CD4-positive, alpha-beta memory T cell (primary cell): ENCODE measurements around the gene GRIN1. TPM values are rescaled to one million over a fixed set of nuclear protein-coding genes. Genes with fewer than 3 reads are reported as not detected.
"Not testable (repeated sequence)": the region's sequence is repeated elsewhere in the genome, so short reads cannot be mapped to it uniquely, and the experiment has no call there.

Experiments used
- CTCF ChIA-PET: fragments of 350-600 bp; sonication (Branson Sonifier 250); formaldehyde crosslinking; loops from one replicate; lab custom pipeline; 2021; ENCODE audit warnings: inconsistent platforms; ENCODE audit not compliant: partially characterized antibody; lab: Charles Lee
- POLR2A ChIA-PET: fragments of 350-600 bp; sonication (Branson Sonifier 250); formaldehyde crosslinking; loops from one replicate; lab custom pipeline; 2021; ENCODE audit not compliant: partially characterized antibody; lab: Charles Lee
- DNase-seq, 5 donors: peaks; one replicate each; pipeline versions ENCODE4 v3.0.0 to v3.0.0-alpha.2; 2020 to 2022; ENCODE audit warnings: mixed read lengths in 1 of 5
- H3K27ac ChIP-seq: one replicate; pipeline ENCODE4 v1.7.0; 2013; ENCODE audit warnings: low read depth, low read length
- H3K27me3 ChIP-seq: 2 replicates; pipeline ENCODE4 v1.7.0; 2013; ENCODE audit warnings: mild to moderate bottlenecking, low read length, moderate library complexity; ENCODE audit not compliant: insufficient read depth
- H3K36me3 ChIP-seq: 2 replicates; pipeline ENCODE4 v1.7.0; 2013; ENCODE audit warnings: mild to moderate bottlenecking, low read length, moderate library complexity; ENCODE audit not compliant: insufficient read depth
- H3K4me1 ChIP-seq: 2 replicates; pipeline ENCODE4 v1.7.0; 2013; ENCODE audit warnings: mild to moderate bottlenecking, low read length, moderate library complexity; ENCODE audit not compliant: insufficient read depth
- H3K4me3 ChIP-seq, 2 donors: one replicate each; pipeline ENCODE4 v1.7.0; 2013; ENCODE audit warnings: low read length in 2 of 2, mild to moderate bottlenecking in 1 of 2
- H3K9me3 ChIP-seq, 2 donors: one replicate each; pipeline ENCODE4 v1.7.0; 2013; ENCODE audit warnings: low read length in 2 of 2, control low read depth in 1 of 2; ENCODE audit not compliant: control insufficient read depth in 1 of 2
- H3K27ac Mint-ChIP-seq, 7 donors: one replicate each; pipeline ENCODE4 v1.8.0; 2020 to 2021; ENCODE audit warnings: mixed read lengths in 7 of 7, mild to moderate bottlenecking in 6 of 7, inconsistent platforms in 3 of 7, moderate library complexity in 3 of 7
- H3K27me3 Mint-ChIP-seq, 2 donors: one replicate each; pipeline ENCODE4 v1.8.0; 2020 to 2021; ENCODE audit warnings: mixed read lengths in 2 of 2
- H3K36me3 Mint-ChIP-seq, 2 donors: one replicate each; pipeline ENCODE4 v1.8.0; 2020 to 2021; ENCODE audit warnings: mixed read lengths in 2 of 2, inconsistent platforms in 1 of 2, mild to moderate bottlenecking in 1 of 2
- H3K4me1 Mint-ChIP-seq, 4 donors: one replicate each; pipeline ENCODE4 v1.8.0; 2020 to 2021; ENCODE audit warnings: mixed read lengths in 4 of 4, mild to moderate bottlenecking in 1 of 4
- H3K4me3 Mint-ChIP-seq, 8 donors: one replicate each; pipeline ENCODE4 v1.8.0; 2020 to 2021; ENCODE audit warnings: mixed read lengths in 8 of 8, mild to moderate bottlenecking in 7 of 8, moderate library complexity in 6 of 8, inconsistent platforms in 3 of 8
- H3K9me3 Mint-ChIP-seq, 8 donors: one replicate each; pipeline ENCODE4 v1.8.0; 2020 to 2021; ENCODE audit warnings: mixed read lengths in 8 of 8, mild to moderate bottlenecking in 5 of 8, inconsistent platforms in 3 of 8, moderate library complexity in 1 of 8
- intact Hi-C: fragments of 100-400 bp; cut with micrococcal nuclease; formaldehyde crosslinking; loops from one replicate; pipeline ENCODE4 v1.15.1; 2023
- polyA plus RNA-seq, 2 donors: library from polyadenylated mRNA; unstranded; fragments of 300-500 nt; fragmentation: Illumina TruSeq; gene quantifications; one replicate each; pipeline ENCODE4 v1.2.3, GENCODE V29; 2021
- total RNA-seq, 2 experiments: library from RNA; stranded (reverse); gene quantifications; one replicate each; pipeline ENCODE4 v1.2.3, GENCODE V29; 2021

Gene GRIN1
- total and polyA plus RNA-seq, 4 experiments from 2014 or later, result not detected

GRCh38 chr9:137123468-137123837 is 15.5 kb upstream of the GRIN1 start:
- H3K4me1 ChIP-seq, result peaks cover 20% of the 10 kb centered on the region
- no peaks in the 10 kb centered on the region for H3K9me3 ChIP-seq
- H3K36me3 ChIP-seq, result no peaks in the 10 kb centered on the region
- peaks cover 20 to 38% (median 25%) of the 10 kb centered on the region in 4 donors for H3K4me1 Mint-ChIP-seq
- no peaks in the 10 kb centered on the region for H3K36me3 Mint-ChIP-seq
- H3K27me3 ChIP-seq, result no peaks in the 10 kb centered on the region
- POLR2A ChIA-PET, result interaction anchor here (1.8 to 1.9 kb wide), 2 partner anchors 37 to 104 kb away, joined by 4 to 5 read pairs; partner anchors contain the start of genes MAN1B1 and RNF224
- DNase-seq, result no peak
- no peak overlapping the region for H3K27ac ChIP-seq
- peaks cover 0 to 2% (median 0%) of the 10 kb centered on the region in 8 donors for H3K9me3 Mint-ChIP-seq
- H3K27me3 Mint-ChIP-seq, result no peaks in the 10 kb centered on the region
- H3K4me3 Mint-ChIP-seq, result no peak overlapping the region
- H3K27ac Mint-ChIP-seq, result no peak overlapping the region
- intact Hi-C loops, result no loop called here
- CTCF ChIA-PET, result interaction anchor here (1.2 to 2.1 kb wide), 5 partner anchors 8 to 116 kb away, joined by 3 to 14 read pairs (median 4); partner anchors contain the start of gene RNF224
- no peak overlapping the region for H3K4me3 ChIP-seq

DNA sequence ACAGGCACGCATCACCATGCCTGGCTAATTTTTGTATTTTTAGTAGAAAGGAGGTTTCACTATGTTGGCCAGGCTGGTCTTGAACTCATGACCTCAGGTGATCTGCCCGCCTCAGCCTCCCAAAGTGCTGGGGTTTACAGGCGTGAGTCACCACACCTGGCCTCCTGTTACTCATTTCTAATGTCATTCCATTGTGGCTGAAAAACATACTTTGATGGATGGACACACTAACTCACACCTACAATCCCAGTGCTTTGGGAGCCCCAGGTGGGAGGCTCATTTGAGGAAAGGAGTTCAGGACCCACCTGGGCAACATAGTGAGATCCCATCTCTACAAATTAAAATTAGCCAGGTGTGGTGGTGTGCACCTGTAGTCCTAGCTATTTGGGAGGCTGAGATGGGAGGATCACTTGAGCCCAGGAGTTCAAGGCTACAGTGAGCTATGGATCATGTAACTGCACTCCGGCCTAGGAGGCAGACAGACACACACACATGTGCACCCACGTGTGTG is 14.9 kb upstream of the GRIN1 start:
- H3K27me3 Mint-ChIP-seq, intact Hi-C loops, H3K27ac ChIP-seq, DNase-seq, H3K9me3 Mint-ChIP-seq, H3K27me3 ChIP-seq, H3K27ac Mint-ChIP-seq, H3K36me3 ChIP-seq, H3K36me3 Mint-ChIP-seq, H3K4me3 ChIP-seq, H3K9me3 ChIP-seq, H3K4me3 Mint-ChIP-seq: not testable (repeated sequence)
- H3K4me1 ChIP-seq, result peaks cover 25% of the 10 kb centered on the region
- ChIA-PET CTCF (interaction anchor here (1.2 to 2.1 kb wide), 4 partner anchors 52 to 116 kb away, joined by 3 to 14 read pairs (median 6); partner anchors contain the start of gene RNF224), POLR2A (interaction anchor here (1.8 kb wide), 1 partner anchor 38 kb away, joined by 5 read pairs; the partner anchor contains the start of gene MAN1B1)
- H3K4me1 Mint-ChIP-seq, result peaks cover 25 to 41% (median 30%) of the 10 kb centered on the region in 4 donors

DNA sequence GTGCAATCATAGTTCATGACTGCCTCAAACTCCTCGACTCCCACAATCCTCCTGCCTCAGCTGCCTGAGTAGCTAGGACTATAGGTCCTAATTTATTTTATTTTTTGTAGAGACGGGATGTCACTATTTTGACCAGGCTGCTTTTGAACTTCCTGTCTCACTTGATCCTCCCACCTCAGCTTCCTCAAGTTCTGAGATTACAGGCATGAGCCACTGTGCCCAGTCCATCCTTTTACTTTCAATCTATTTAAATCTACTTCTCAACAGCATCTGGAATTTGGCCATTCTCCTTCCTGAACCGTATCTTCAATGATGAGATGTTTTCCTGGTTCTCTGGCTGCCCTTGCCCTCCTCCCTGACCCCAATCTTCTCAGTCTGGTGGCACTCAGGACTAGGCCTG is 12.2 kb upstream of the GRIN1 start:
- peak overlapping the region in 1 of 2 donors; percentile 43 for H3K4me3 ChIP-seq
- peak overlapping the region; percentile 84 to 97 (median 94) for H3K4me3 Mint-ChIP-seq

GRCh38 chr9:137127301-137128157 is 11.4 kb upstream of the GRIN1 start:
- Mint-ChIP-seq H3K9me3 (peaks cover 0 to 10% (median 1%) of the 10 kb centered on the region in 8 donors), H3K4me1 (peaks cover 25 to 38% (median 30%) of the 10 kb centered on the region in 4 donors), H3K27ac (peak overlapping the region; percentile 92 to 99 (median 96)), H3K27me3 (no peaks in the 10 kb centered on the region), H3K4me3 (peak overlapping the region; percentile 84 to 97 (median 94)), H3K36me3 (peaks cover 0 to 6% of the 10 kb centered on the region in 2 donors)
- H3K4me3 ChIP-seq, result peak overlapping the region; percentile 9 to 43
- intact Hi-C loops, result loop anchor here (2.0 kb wide), 3 partner anchors 41 to 95 kb away; partner anchors contain the start of genes MAN1B1, RNF208 and TPRN
- peak; percentile 40 to 56 (median 46) for DNase-seq
- peak overlapping the region; percentile 80 for H3K27ac ChIP-seq
- H3K36me3 ChIP-seq, result no peaks in the 10 kb centered on the region
- CTCF ChIA-PET, result interaction anchor here (0.7 to 2.1 kb wide), 4 partner anchors 32 to 376 kb away, joined by 3 to 7 read pairs (median 4); partner anchors contain the start of gene RNF224
- POLR2A ChIA-PET, result interaction anchor here (0.6 to 2.9 kb wide), 16 partner anchors 11 to 127 kb away, joined by 3 to 22 read pairs (median 4); partner anchors contain the start of genes ANAPC2, CYSRT1, MAN1B1 and NDOR1
- H3K9me3 ChIP-seq, result no peaks in the 10 kb centered on the region
- H3K4me1 ChIP-seq, result peaks cover 31% of the 10 kb centered on the region
- no peaks in the 10 kb centered on the region for H3K27me3 ChIP-seq

More for the DNA sequence above, 12.2 kb upstream of the GRIN1 start:
- H3K9me3 ChIP-seq, result no peaks in the 10 kb centered on the region
- intact Hi-C loops, result no loop called here
- H3K36me3 Mint-ChIP-seq, result peaks cover 0 to 6% of the 10 kb centered on the region in 2 donors
- H3K4me1 ChIP-seq, result peaks cover 31% of the 10 kb centered on the region
- no peaks in the 10 kb centered on the region for H3K36me3 ChIP-seq
- CTCF ChIA-PET, result interaction anchor here (0.7 to 2.1 kb wide), 3 partner anchors 31 to 110 kb away, joined by 3 to 7 read pairs (median 5); no protein-coding TSS in a partner anchor
- peak overlapping the region; percentile 80 for H3K27ac ChIP-seq
- POLR2A ChIA-PET, result interaction anchor here (0.6 to 2.1 kb wide), 9 partner anchors 30 to 586 kb away, joined by 3 to 22 read pairs (median 5); partner anchors contain the start of genes ANAPC2, CYSRT1, MAN1B1 and NDOR1
- H3K27me3 Mint-ChIP-seq, result no peaks in the 10 kb centered on the region
- peaks cover 25 to 40% (median 33%) of the 10 kb centered on the region in 4 donors for H3K4me1 Mint-ChIP-seq
- no peak for DNase-seq
- peaks cover 0 to 10% (median 1%) of the 10 kb centered on the region in 8 donors for H3K9me3 Mint-ChIP-seq
- no peaks in the 10 kb centered on the region for H3K27me3 ChIP-seq
- peak overlapping the region; percentile 92 to 99 (median 96) for H3K27ac Mint-ChIP-seq

DNA sequence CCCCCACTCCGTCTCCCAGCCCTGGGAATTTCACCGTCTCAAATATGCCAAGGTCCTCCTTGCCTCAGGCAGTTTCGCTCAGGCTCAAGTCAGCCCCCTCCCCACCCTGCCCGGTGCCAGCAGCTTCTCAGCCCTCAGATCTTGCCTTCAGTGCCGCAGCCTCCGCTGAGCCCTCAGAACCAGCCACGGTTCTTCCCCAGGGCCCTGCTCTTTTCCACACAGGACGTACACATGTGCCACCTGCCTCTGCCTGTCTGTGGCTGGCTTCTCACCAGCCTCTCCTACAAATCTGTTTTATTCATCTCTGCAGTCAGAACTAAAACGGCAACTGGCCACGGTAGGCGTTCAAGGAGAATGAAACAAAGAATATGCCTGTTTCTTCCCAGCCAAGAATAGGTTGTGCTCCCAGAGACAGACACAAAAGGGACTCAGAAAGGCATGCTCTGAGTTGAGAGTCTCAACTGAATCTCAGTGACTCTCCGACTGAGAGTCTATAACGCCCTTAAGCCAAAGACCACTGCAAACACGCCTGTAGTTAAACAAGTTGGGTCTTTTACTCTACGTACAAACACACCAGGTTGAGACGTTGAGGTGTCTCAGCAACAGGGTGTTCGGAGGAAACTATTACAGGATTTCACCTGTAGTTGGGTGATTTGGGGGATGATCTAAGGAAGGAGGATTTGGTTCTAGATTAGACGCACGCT is 10.6 kb upstream of the GRIN1 start:
- Mint-ChIP-seq H3K27me3 (peaks cover 2% of the 10 kb centered on the region in 2 donors), H3K9me3 (peaks cover 0 to 10% (median 3%) of the 10 kb centered on the region in 8 donors), H3K4me1 (peaks cover 23 to 35% (median 30%) of the 10 kb centered on the region in 4 donors), H3K4me3 (peak overlapping the region; percentile 84 to 97 (median 94)), H3K36me3 (peaks cover 0 to 6% of the 10 kb centered on the region in 2 donors), H3K27ac (peak overlapping the region; percentile 92 to 99 (median 96))
- Histone ChIP-seq H3K27me3 (no peaks in the 10 kb centered on the region), H3K4me3 (peak overlapping the region in 1 of 2 donors; percentile 84), H3K9me3 (no peaks in the 10 kb centered on the region), H3K4me1 (peaks cover 31% of the 10 kb centered on the region), H3K27ac (peak overlapping the region; percentile 80), H3K36me3 (no peaks in the 10 kb centered on the region)
- intact Hi-C loops, result loop anchor here (2.0 kb wide), 3 partner anchors 42 to 94 kb away; partner anchors contain the start of genes MAN1B1, RNF208 and TPRN
- CTCF ChIA-PET, result interaction anchor here (0.7 to 2.1 kb wide), 5 partner anchors 10 to 377 kb away, joined by 3 to 7 read pairs (median 4); partner anchors contain the start of genes GRIN1 and RNF224
- POLR2A ChIA-PET, result interaction anchor here (0.6 to 3.3 kb wide), 16 partner anchors 10 to 126 kb away, joined by 3 to 34 read pairs (median 5); partner anchors contain the start of genes ANAPC2, CYSRT1, DPP7 and MAN1B1
- peak in 2 of 5 donors; percentile 23 to 61 for DNase-seq
